Measurements from ENCODE around the gene UBE2J2. TPM values are rescaled to one million over a fixed set of nuclear protein-coding genes. Genes with fewer than 3 reads are reported as not detected.
A peak's percentile ranks its signal among the peaks of the same experiment; 100 is the strongest.

The UBE2J2 gene
- total RNA-seq, 2 donors from 2014 or later = 23.6 to 39.2 TPM

DNA sequence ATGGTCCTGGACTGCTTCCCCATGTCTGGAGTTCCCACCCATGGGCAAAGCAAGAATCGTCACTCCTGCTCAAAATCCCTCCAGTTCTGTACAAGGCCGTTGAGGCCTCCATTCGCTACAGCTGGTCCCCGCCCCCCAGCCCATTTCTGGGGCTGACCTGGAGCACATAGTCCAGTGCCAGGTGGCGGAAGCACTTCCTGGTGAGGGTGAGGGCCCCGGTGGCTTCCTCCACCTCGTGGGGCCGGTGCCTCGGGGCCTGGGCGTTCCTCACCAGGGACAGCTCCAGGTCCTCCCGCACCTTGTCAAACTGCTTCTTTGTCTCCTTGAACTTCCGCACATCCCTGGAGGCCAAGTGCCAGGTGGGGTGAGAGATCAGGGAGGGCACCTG is 26.7 kb upstream of the UBE2J2 start:
- 86 to 90% methylated on average over 3 to 12 of the region's 12 CpGs for WGBS, 2 donors
- no peak overlapping the region for H3K4me3 ChIP-seq
- peaks cover 13% of the 10 kb centered on the region for H3K4me1 ChIP-seq
- ATAC-seq (no peak), DNase-seq (no peak)
- H3K27me3 ChIP-seq = no peaks in the 10 kb centered on the region
- H3K9me3 ChIP-seq = no peaks in the 10 kb centered on the region
- intact Hi-C loops (cut with DNase I) = no loop called here
- H3K36me3 ChIP-seq (replicated peaks in 1 of 2; ENCODE audit: insufficient read depth in 1 of 2, low read depth in 2 of 2) = no peaks in the 10 kb centered on the region
- no peak overlapping the region for H3K27ac ChIP-seq
- TF ChIP-seq CTCF (IDR thresholded peaks at IDR 0.05) = no peak
- TF ChIP-seq POLR2A (IDR thresholded peaks at IDR 0.05) = no peak

DNA sequence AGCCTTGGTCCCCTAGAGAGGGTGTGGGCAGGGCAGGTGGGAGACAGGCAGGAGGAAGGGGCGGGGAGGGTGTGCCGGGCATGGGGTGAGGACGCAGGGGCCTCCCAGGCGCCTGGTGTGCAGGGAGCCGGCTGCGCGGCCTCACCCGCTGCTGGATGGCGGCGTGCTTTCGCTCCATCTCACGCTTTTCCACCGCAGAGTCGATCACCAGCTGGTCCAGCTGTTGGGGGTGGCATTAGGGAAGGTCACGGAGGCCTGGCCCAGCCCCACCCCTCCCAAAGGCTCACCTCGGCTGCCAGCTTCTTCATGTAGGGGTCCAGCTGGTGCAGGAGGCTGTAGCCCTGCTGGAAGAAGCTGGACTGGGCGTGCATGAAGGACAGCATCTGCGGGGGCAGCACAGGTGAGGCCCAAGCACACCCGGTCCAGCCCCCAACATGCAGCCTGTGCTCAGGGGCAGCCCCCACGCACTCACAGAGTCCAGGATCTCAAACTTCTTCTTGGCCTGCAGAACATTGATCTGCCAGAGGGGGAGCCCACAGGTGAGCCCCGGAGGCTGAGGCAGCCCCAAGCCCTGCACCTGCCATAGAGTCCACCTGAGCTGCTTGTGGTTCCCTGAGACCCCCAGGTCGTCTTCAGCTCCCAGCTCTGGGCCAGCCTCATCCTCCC is 26.2 kb upstream of the UBE2J2 start:
- WGBS, 2 donors = 88 to 96% methylated on average over 9 to 22 of the region's 22 CpGs
- ATAC-seq = no peak

DNA sequence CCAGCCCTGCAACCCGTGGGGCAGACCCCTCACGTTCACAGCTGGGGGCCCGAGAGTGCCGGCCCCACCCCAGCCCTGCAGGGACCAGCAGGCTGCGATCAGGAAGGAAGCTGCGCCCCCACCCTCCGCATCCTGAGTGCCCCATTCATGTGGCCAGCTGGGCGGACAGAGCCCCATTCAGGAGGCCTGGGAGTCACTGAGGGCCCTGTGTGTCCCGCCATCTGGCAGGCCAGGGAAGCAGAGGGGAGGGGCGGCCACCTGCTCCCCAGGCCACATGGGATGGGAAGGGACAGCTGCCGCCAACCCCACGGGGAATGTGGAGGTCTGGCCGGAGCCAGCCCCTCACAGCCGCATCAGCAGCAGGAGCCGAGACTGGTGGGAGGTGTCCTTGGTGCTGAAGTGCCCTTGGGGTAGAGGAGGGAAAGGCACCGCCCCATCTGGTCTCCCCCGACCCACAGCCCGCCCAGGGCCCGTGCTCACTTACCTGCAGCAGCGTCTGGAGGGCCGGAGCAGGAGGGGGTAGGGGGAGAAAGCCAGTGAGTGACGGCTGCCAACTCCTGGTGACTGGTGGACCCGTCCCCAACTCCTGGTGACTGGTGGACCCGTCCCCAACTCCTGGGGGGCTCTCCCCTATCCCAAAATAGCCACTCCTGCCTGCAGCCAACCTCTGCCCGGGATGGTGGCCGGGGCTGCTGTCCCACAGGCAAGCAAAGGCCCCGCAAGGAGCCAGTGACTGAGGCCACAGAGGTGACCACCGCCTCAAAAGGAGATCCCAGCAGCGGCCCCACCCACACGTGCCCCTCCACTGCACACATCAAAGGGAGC is 25.4 kb upstream of the UBE2J2 start:
- DNase-seq (no peak), ATAC-seq (no peak)
- H3K27ac ChIP-seq = no peak overlapping the region
- 84 to 92% methylated on average over 12 to 30 of the region's 30 CpGs for WGBS, 2 donors
- H3K9me3 ChIP-seq = no peaks in the 10 kb centered on the region
- TF ChIP-seq CTCF (IDR thresholded peaks at IDR 0.05) = no peak
- intact Hi-C loops (cut with DNase I) = loop anchor here (10.0 kb wide), 2 partner anchors 264 to 314 kb away; partner anchors contain the start of gene PERM1
- peaks cover under 1% of the 10 kb centered on the region for H3K4me1 ChIP-seq
- no peak overlapping the region for H3K4me3 ChIP-seq
- H3K27me3 ChIP-seq = no peaks in the 10 kb centered on the region
- no peaks in the 10 kb centered on the region for H3K36me3 ChIP-seq (replicated peaks in 1 of 2; ENCODE audit: insufficient read depth in 1 of 2, low read depth in 2 of 2)

More for the DNA sequence above, 26.2 kb upstream of the UBE2J2 start:
- no peak for DNase-seq
- H3K9me3 ChIP-seq = no peaks in the 10 kb centered on the region
- intact Hi-C loops (cut with DNase I) = loop anchor here (10.0 kb wide), 2 partner anchors 265 to 315 kb away; partner anchors contain the start of gene PERM1
- no peaks in the 10 kb centered on the region for H3K36me3 ChIP-seq (replicated peaks in 1 of 2; ENCODE audit: insufficient read depth in 1 of 2, low read depth in 2 of 2)
- no peak overlapping the region for H3K4me3 ChIP-seq
- H3K27ac ChIP-seq = no peak overlapping the region
- no peaks in the 10 kb centered on the region for H3K27me3 ChIP-seq
- peaks cover 8% of the 10 kb centered on the region for H3K4me1 ChIP-seq
- TF ChIP-seq POLR2A (IDR thresholded peaks at IDR 0.05) (no peak), CTCF (IDR thresholded peaks at IDR 0.05) (peak in 4 of 7 experiments; percentile 14 to 29 (median 22))

- no peak for TF ChIP-seq POLR2A (IDR thresholded peaks at IDR 0.05)
- TF ChIP-seq CTCF (IDR thresholded peaks at IDR 0.05) = no peak
- intact Hi-C loops (cut with DNase I) = loop anchor here (10.0 kb wide), 2 partner anchors 263 to 313 kb away; partner anchors contain the start of gene PERM1
- 91% methylated on average over 25 of the region's 31 CpGs; no CpG with 5 or more reads in 1 of the 2 donors for WGBS, 2 donors
- no peaks in the 10 kb centered on the region for H3K9me3 ChIP-seq
- no peaks in the 10 kb centered on the region for H3K27me3 ChIP-seq
- ATAC-seq (no peak), DNase-seq (no peak)
- H3K4me3 ChIP-seq = no peak overlapping the region
- H3K27ac ChIP-seq = no peak overlapping the region
- no peaks in the 10 kb centered on the region for H3K4me1 ChIP-seq
- H3K36me3 ChIP-seq (replicated peaks in 1 of 2; ENCODE audit: insufficient read depth in 1 of 2, low read depth in 2 of 2) = no peaks in the 10 kb centered on the region
Measured at GRCh38 chr1:1297802-1298424, 24.3 kb upstream of the UBE2J2 start.

Data from body of pancreas (tissue), 4 donors.